ENCODE results near the gene COL18A1.

The COL18A1 gene

DNA sequence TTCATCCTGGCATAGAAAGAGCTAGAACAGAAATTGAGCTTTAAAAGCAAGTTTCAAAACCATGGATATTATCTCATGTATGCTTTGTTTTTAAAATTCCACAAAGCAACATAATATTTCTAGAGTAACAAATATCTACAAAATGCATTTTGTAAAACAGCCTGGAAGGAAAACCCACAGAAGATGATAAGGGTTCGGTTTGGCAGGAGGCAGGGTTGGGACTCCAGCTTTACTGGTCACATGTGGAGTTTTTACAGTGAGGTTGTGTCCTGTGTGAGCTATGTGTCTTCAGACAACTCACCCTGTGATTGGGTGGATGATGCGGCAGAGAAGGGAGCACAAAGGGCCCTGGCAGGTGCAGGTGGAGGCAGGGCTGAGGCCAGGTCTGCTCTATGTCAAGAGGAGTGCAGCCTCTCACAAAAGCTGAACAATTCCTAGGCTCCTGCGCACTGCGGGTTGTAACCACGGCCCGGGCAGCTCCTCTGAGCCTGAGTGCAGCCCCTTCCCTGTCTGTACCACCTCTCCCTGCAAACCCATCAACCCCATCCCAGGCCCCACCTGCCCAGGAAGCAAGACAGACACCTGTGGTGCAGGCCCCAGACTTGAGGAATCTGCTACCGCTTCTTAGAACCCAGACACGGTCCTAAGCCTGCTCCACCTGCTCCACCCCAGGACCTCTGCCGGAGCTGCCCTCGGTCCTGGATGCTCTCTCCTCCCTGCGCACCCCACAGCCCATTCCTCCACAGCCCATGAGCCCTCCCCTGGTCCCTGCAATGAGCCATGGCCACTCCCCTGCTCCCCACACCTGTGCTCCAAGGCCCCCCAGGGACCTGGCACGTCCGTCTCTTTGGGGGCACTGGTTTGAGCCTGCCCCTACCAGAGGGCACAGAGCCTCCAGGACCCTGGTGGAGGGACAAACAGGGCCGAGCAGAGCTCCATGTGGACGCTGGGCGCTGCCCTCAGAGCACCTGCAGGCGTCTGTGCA lies 2.8 kb upstream of the COL18A1 start:
- DNase-seq (ENCODE audit: low read depth), result no peak

DNA sequence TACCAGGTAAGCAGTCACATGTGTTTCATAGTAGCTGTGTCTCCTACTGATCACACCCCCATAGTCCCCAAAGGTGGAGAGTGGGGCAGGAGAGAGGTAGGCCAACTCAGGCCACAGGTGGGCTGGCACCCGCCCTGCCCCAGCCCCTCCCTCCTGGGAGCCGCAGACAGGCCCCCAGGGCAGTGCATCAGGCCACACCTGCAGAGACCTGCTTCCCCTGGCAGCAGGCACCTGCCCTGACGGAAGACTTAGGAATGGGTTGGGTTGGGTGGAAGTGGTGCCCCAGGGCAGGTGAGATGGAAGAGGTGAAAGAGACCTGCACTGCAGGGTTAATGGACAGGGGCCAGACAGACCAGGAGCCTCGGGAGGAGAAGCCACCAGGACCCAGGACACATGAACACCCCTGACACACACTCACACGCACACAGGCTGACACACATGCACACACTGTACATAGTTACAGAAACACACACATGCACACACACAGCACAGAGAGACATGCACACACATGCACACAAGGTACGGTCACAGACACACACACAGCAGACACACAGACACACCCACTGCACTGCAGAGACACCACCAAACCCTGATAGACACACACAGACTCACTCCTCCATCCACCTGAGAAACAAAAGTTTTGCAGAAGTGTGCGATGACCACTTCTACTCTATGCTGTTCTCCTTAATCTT lies 1.7 kb upstream of the COL18A1 start:
- no peak for DNase-seq (ENCODE audit: low read depth)

DNA sequence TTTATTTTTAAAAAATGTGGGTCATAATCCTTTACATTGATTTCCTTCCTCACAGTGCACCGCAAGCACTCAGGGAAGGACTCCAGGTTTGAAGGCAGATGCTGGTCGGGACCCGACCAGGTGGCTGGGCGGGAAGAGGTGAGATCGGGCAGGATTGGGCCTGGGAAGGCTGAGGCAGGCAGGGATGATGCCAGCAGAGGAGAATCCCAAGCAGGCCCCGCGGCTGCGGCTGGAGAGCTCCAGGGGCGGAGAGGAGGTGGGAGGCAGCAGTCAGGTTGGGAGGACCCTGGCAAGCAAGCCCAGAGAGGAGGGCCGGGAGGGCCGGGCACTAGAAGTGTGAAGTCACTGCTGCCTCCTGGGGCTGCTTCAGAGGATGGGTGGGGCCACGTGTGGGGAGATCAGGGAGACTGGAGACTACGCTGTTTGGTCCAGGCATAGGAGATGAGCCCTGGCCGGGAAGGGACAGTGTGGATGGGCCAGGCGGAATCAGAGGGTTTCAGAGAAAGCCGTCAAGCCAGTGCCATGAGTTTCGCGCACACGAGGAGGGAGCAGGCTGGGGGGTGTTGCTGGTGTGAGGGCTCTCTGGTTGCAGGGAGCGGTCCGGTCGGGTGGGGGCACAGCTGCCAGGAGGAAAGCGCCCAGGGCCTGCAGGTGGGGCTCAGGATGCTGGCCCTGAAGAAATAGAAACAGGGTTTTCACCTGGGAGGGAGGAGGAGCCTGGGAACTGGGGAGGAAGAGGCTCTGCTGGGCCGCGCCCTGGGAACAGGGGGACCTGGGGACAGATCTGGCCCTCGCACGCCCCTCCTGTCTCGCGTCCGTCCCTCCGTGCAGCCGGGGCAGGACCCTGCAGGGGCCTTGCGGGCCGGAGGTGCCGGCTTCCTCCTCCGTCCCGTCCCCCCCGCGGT lies 888 bp upstream of the COL18A1 start:
- DNase-seq (ENCODE audit: low read depth), result no peak

DNA sequence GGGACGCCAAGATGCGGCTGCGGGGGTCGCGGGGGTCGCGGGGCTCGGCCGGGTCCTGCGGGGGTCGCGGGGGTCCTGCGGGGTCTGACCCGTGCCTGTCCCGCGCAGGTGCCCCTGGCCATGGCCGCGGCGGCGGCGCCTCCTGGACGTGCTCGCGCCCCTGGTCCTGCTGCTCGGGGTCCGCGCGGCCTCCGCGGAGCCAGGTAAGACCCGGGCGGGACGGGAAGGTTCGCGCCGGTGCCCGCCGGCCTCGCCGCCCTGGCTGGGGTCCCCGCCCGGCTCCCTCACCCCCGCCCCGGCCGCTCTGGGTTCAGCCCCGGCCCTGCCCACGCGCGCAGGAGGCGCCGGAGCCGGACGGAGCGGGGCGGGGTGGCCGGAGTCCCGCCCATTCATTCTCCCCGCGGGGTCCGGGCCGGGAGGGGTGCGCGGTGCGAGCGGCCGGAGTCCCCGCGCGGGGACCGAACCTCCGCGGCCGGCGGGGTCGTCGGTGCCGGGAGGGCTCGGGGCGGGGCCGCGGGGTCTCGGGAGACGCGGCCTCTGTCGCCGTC lies 380 bp downstream of the COL18A1 start:
- no peak for DNase-seq (ENCODE audit: low read depth)

GRCh38 chr21:45405819-45406762 lies 1.1 kb downstream of the COL18A1 start:
- DNase-seq (ENCODE audit: low read depth), result no peak

DNA sequence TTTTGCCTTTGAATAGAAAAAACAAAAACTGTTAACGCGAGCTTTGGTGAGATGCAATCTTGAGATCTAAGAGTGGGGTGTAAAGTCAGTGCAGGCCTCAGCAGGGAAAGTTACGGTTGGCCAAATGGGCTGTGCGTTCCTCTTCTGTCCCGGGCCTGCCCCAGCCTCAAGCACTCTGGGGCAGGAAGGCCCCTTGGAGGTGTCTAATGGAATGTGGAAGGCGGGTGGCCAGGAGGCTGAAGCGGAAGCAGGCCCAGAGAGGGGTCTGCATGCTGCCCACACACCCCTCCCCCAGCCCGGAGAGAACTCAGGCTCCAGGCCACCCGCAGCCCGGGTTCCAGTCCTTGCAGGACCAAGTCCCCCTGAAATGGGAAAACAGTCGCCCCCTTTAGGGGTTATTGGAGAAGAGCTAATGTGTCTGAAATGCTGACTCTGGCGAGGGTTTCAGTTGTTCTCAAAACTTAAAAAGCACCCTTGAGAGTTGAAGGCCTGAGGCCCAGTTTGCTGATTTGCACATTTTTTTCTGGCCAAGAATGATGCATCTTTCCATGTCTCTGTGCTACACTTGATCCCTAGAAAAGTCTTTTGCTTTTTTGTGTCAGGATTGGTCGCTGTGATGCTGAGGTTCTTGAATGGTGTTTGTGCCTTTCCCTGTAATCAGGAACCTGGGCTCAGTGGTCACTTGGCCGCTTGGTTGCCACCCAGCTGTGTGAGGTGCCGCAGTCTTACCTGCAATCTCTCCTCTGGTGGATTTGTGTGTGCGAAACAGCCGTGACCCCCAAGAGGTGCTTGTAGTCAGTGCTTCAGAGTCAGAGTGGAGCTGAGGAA lies 2.0 kb downstream of the COL18A1 start:
- peak; percentile 63 for DNase-seq (ENCODE audit: low read depth)

GRCh38 chr21:45407629-45408247 lies 2.8 kb downstream of the COL18A1 start:
- DNase-seq (ENCODE audit: low read depth), result no peak

- no peak for DNase-seq (ENCODE audit: low read depth)
These were observed 3.4 kb downstream of the COL18A1 start for GRCh38 chr21:45408271-45408791.

GRCh38 chr21:45408801-45409261 lies 3.9 kb downstream of the COL18A1 start:
- DNase-seq (ENCODE audit: low read depth), result no peak

DNA sequence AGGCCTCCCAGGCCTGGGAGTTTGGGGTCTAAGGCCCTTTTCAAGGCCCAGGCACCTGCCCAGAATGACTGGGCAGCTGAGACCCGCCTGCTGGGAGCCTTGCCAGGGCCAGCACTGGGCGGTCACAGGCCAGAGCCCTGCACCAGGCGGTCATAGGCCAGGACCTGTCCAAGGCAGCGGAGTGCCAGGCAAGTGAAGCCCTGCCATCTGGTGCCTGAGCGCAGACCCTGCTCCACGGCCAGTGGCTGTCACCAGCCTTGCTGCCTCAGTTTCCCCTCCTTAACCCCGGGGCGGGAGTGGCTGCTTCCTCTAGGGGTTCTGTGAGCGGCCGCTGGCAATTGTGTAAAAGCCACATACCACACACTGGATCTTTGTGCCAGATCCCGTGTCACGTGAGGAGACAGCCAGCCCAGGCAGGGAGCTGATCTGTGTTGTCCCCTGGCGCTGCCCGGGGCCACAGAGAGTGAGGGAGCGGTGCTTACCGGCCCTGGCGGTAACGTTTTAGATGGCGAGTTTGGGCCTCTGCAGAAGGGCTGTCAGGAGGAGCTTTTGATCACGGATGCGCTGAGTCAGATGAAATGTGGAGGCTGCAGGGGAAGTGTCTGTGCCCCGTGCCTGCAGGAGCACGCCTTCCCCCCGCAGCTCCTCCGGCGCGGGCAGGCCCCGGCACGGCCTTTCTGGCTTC lies 4.6 kb downstream of the COL18A1 start:
- no peak for DNase-seq (ENCODE audit: low read depth)

- no peak for DNase-seq (ENCODE audit: low read depth)
These were observed 5.3 kb downstream of the COL18A1 start for GRCh38 chr21:45410151-45410864.

- no peak for DNase-seq (ENCODE audit: low read depth)
These were observed 6.2 kb downstream of the COL18A1 start for GRCh38 chr21:45410865-45411809.

- no peak for DNase-seq (ENCODE audit: low read depth)
These were observed 6.8 kb downstream of the COL18A1 start for GRCh38 chr21:45411810-45412206.

DNA sequence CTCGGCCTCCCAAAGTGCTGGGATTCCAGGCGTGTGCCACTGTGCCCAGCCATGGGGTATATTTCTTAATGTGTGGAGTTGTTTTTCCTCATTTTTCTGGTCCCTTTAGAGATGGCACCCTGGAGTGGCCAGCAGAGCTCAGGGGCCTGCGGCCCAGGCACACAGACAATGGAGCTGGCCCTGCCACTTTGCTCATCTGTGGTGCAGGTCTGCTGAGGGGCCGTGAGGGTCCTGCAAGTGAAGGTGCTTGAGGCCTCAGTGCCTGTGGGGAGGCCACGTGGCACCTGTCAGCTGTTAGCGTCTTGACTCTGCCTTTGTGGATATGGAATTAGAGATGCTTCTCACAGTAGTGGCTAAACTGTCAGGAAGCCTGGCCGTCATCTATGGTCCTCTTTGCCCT lies 7.5 kb downstream of the COL18A1 start:
- no peak for DNase-seq (ENCODE audit: low read depth)

- no peak for DNase-seq (ENCODE audit: low read depth)
These were observed 8.1 kb downstream of the COL18A1 start for GRCh38 chr21:45412909-45413611.

- DNase-seq (ENCODE audit: low read depth), result no peak
These were observed 9.0 kb downstream of the COL18A1 start for GRCh38 chr21:45413922-45414321.
